GM12878 (cell line): ENCODE measurements around the gene FKBP7. TPM values are rescaled to one million over a fixed set of nuclear protein-coding genes. Genes with fewer than 3 reads are reported as not detected.

Source experiments
- ATAC-seq: fragments of 200-7000 bp; cut with Tn5 transposase; 3 replicates; pipeline ENCODE4 v1.9.1; 2020; ENCODE audit warnings: mild to moderate bottlenecking, moderate library complexity
- BruUV-seq: library from RNA; stranded (reverse); fragments of 400-500 nt; replicated peaks from 2 replicates; lab custom pipeline; 2021; lab: Mats Ljungman, UMichigan
- CTCF ChIA-PET: fragments of 300-600 bp; sonication (Branson Sonifier 250); formaldehyde crosslinking; extraction: SDS; loops from one replicate; lab custom pipeline; 2021; ENCODE audit warnings: inconsistent platforms; lab: Yijun Ruan, JAX
- POLR2A ChIA-PET: fragments of 350-600 bp; formaldehyde crosslinking; extraction: SDS; loops from one replicate; lab custom pipeline; 2021; ENCODE audit warnings: inconsistent platforms; lab: Charles Lee
- RAD21 ChIA-PET: fragments of 300-600 bp; sonication (Branson Sonifier 250); formaldehyde crosslinking; loops from one replicate; lab custom pipeline; 2023; ENCODE audit warnings: antibody characterized with exemption; ENCODE audit not compliant: unreplicated experiment; lab: Charles Lee
- SMC1A ChIA-PET: fragments of 300-600 bp; sonication (Branson Sonifier 250); formaldehyde crosslinking; loops from one replicate; lab custom pipeline; 2023; ENCODE audit not compliant: unreplicated experiment, uncharacterized antibody; lab: Charles Lee
- DNase-seq: peaks from one replicate; pipeline ENCODE4 v3.0.0-alpha.2; 2011; ENCODE audit warnings: low read depth, low spot score
- FAIRE-seq: peaks from 3 replicates; lab custom pipeline; 2011; peaks lifted over from hg19 to GRCh38; lab: Jason Lieb, UNC
- H2AFZ ChIP-seq: 2 replicates; pipeline ENCODE4 v1.6.0; 2011; ENCODE audit warnings: low read depth, low read length, control low read depth; ENCODE audit not compliant: control insufficient read depth
- H3K27ac ChIP-seq: 2 replicates; pipeline ENCODE4 v1.5.1; 2011; ENCODE audit warnings: control low read depth; ENCODE audit not compliant: control insufficient read depth, insufficient read depth
- H3K27me3 ChIP-seq, 2 experiments: replicated peaks in 1 of 2; 2 replicates each; pipeline versions ENCODE4 v1.6.0 to v1.6.1; 2011; ENCODE audit warnings: low read length in 1 of 2; ENCODE audit not compliant: control insufficient read depth in 2 of 2, insufficient read depth in 2 of 2
- H3K36me3 ChIP-seq, 2 experiments: 2 replicates each; pipeline ENCODE4 v1.5.1; 2011; ENCODE audit warnings: low read length in 1 of 2; ENCODE audit not compliant: control insufficient read depth in 2 of 2, insufficient read depth in 2 of 2
- H3K4me1 ChIP-seq: 2 replicates; pipeline ENCODE4 v1.6.1; 2011; ENCODE audit warnings: mild to moderate bottlenecking, low read length, moderate library complexity, mixed read lengths; ENCODE audit not compliant: control insufficient read depth, insufficient read depth
- H3K4me2 ChIP-seq: 2 replicates; pipeline ENCODE4 v1.6.0; 2011; ENCODE audit warnings: control low read depth; ENCODE audit not compliant: control insufficient read depth, insufficient read depth
- H3K4me3 ChIP-seq: fragments of 200-600 bp; sonication (generic); 2 replicates; pipeline ENCODE4 v1.5.1; 2016
- H3K79me2 ChIP-seq: 2 replicates; pipeline ENCODE4 v1.6.0; 2011; ENCODE audit warnings: low read length; ENCODE audit not compliant: control insufficient read depth, insufficient read depth
- H3K9ac ChIP-seq: 2 replicates; pipeline ENCODE4 v1.8.0; 2011; ENCODE audit warnings: low read length, control low read depth, mixed read lengths; ENCODE audit not compliant: control insufficient read depth, insufficient read depth
- H3K9me3 ChIP-seq: replicated peaks from 3 replicates; pipeline ENCODE4 v1.5.1; 2011; ENCODE audit warnings: mild to moderate bottlenecking, low read length; ENCODE audit not compliant: control insufficient read depth, insufficient read depth
- H4K20me1 ChIP-seq: 2 replicates; pipeline ENCODE4 v1.6.0; 2011; ENCODE audit not compliant: control insufficient read depth, insufficient read depth
- CTCF ChIP-seq, 3 experiments: IDR thresholded peaks in 2 of 3; conservative IDR thresholded peaks in 1 of 3; 2 replicates each; pipeline ENCODE4 v1.5.1; 2011; ENCODE audit warnings: low read depth in 3 of 3, low read length in 3 of 3, mild to moderate bottlenecking in 3 of 3, control low read depth in 2 of 3, moderate library complexity in 2 of 3, inconsistent platforms in 1 of 3, mixed read lengths in 1 of 3; ENCODE audit not compliant: control insufficient read depth in 2 of 3, insufficient read depth in 1 of 3; ENCODE audit errors: extremely low read depth in 1 of 3
- HDAC6 ChIP-seq: fragments of 200-600 bp; sonication (generic); IDR thresholded peaks from one replicate; pipeline ENCODE4 v1.8.0; 2017; ENCODE audit warnings: antibody characterized with exemption; ENCODE audit not compliant: unreplicated experiment
- RAD21 ChIP-seq: IDR thresholded peaks from 2 replicates; pipeline ENCODE4 v1.6.1; 2011; ENCODE audit warnings: mild to moderate bottlenecking, low read depth, low read length, moderate library complexity; ENCODE audit not compliant: insufficient read depth
- SMC3 ChIP-seq: IDR thresholded peaks from 2 replicates; pipeline ENCODE4 v1.6.1; 2011; ENCODE audit warnings: low read length, improper control_type of control experiment, borderline replicate concordance
- WGBS: methylation state at CpG from one replicate; pipeline ENCODE4 v1.1.6; 2016; ENCODE audit warnings: low lambda C conversion rate; ENCODE audit not compliant: insufficient replicate concordance, insufficient coverage; ENCODE audit errors: missing lambda C conversion rate; 5-methylcytosine and 5-hydroxymethylcytosine counted together
- in situ Hi-C: fragments of 300-500 bp; cut with MboI; formaldehyde crosslinking; loops from 9 replicates; pipeline ENCODE4 v1.14.3; 2018; ENCODE audit warnings: mixed read lengths
- intact Hi-C: fragments of 100-400 bp; cut with micrococcal nuclease; formaldehyde crosslinking; loops from one replicate; pipeline ENCODE4 v1.14.2; 2022; ENCODE audit not compliant: unreplicated experiment
- polyA plus RNA-seq, 11 experiments: library from polyadenylated mRNA; depleted of rRNA in 4 of 11; unstranded in 6 of 11; stranded (reverse) in 5 of 11; fragments of >200 nt; fragmentation: Nextera tagmentation in 4 of 11; fragmentation: Illumina TruSeq in 1 of 11; extraction: Ambion mirVana in 4 of 11; extraction: Trizol in 1 of 11; gene quantifications; 1 replicate in 1 of 11; 2 replicates in 10 of 11; pipeline versions ENCODE4 v1.2.1 to v1.2.3, GENCODE V29; 2011 to 2016; ENCODE audit warnings: inconsistent platforms in 2 of 11, missing spikeins in 2 of 11, low read depth in 1 of 11
- total RNA-seq, 4 experiments: library from RNA; depleted of rRNA in 3 of 4; stranded (reverse); fragments of >200 nt in 3 of 4; fragmentation: Illumina TruSeq in 1 of 4; extraction: Trizol in 1 of 4; gene quantifications; 2 replicates each; pipeline versions ENCODE4 v1.2.1 to v1.2.3, GENCODE V29; 2013 to 2021

The FKBP7 gene
- total and polyA plus RNA-seq, 10 of the 15 experiments (the other 5 are each of a cell fraction or from before 2014, with no cell fraction given), result 5.6 to 16.7 (median 12.5) TPM

- Histone ChIP-seq H3K4me3 (no peak overlapping the region), H3K4me1 (peaks cover 6% of the 10 kb centered on the region; the same call in 1 of the 2 replicates), H3K9ac (no peak overlapping the region), H3K4me2 (no peak overlapping the region), H3K36me3 (no peaks in the 10 kb centered on the region; a peak in 1 of 4 replicates), H2AFZ (no peak overlapping the region), H3K79me2 (peaks cover 27% of the 10 kb centered on the region), H3K9me3 (no peaks in the 10 kb centered on the region; the same call in 2 of the 3 replicates), H4K20me1 (no peaks in the 10 kb centered on the region), H3K27ac (no peak overlapping the region), H3K27me3 (no peaks in the 10 kb centered on the region)
- FAIRE-seq (no peak), DNase-seq (no peak), ATAC-seq (peak; percentile 32; the same call in 2 of the 3 replicates)
- peak; percentile 70 for TF ChIP-seq RAD21
- TF ChIP-seq SMC3, result peak; percentile 37; the same call in 1 of the 2 replicates
- peak; percentile 31 to 61 (median 31); a peak in 4 of 6 replicates for TF ChIP-seq CTCF (IDR thresholded peaks at IDR 0.05 in 2 of 3, conservative IDR thresholded peaks at IDR 0.05 in 1 of 3; ENCODE audit: control insufficient read depth in 2 of 3, extremely low read depth in 1 of 3, insufficient read depth in 1 of 3, low read depth in 3 of 3, low read length in 3 of 3)
- no peak for TF ChIP-seq HDAC6
- ChIA-PET RAD21 (interaction anchor here (0.8 to 8.3 kb wide), 24 partner anchors 9 to 308 kb away, joined by 3 to 162 read pairs (median 5); partner anchors contain the start of genes PJVK, PRKRA and RBM45), CTCF (interaction anchor here (0.6 to 12.4 kb wide), 35 partner anchors 9 to 1344 kb away, joined by 3 to 702 read pairs (median 4); partner anchors contain the start of genes PJVK, PRKRA and RBM45), POLR2A (interaction anchor here (1.7 to 3.1 kb wide), 4 partner anchors 15 to 307 kb away, joined by 5 to 21 read pairs (median 10); partner anchors contain the start of genes PJVK, PRKRA and RBM45), SMC1A (interaction anchor here (0.7 to 10.6 kb wide), 29 partner anchors 10 to 830 kb away, joined by 3 to 454 read pairs (median 4); partner anchors contain the start of genes PJVK, PRKRA and RBM45)
- BruUV-seq, result no TSS peak
- in situ Hi-C loops, result loop anchor here (5.0 kb wide), 2 partner anchors 112 to 307 kb away; partner anchors contain the start of gene RBM45
- WGBS, result 62% methylated on average over 1 of the region's 1 CpG
- intact Hi-C loops, result no loop called here
Measured at GRCh38 chr2:178419123-178419522, 59.3 kb downstream of the FKBP7 start.
